ENCODE measurements around the gene KREMEN1.
A peak's percentile ranks its signal among the peaks of the same experiment; 100 is the strongest.
"Not testable (repeated sequence)": the region's sequence is repeated elsewhere in the genome, so short reads cannot be mapped to it uniquely, and the experiment has no call there.

KREMEN1 gene, protein sequence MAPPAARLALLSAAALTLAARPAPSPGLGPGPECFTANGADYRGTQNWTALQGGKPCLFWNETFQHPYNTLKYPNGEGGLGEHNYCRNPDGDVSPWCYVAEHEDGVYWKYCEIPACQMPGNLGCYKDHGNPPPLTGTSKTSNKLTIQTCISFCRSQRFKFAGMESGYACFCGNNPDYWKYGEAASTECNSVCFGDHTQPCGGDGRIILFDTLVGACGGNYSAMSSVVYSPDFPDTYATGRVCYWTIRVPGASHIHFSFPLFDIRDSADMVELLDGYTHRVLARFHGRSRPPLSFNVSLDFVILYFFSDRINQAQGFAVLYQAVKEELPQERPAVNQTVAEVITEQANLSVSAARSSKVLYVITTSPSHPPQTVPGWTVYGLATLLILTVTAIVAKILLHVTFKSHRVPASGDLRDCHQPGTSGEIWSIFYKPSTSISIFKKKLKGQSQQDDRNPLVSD

GRCh38 chr22:29072979-29073617, at the start of gene KREMEN1:
TSS of gene KREMEN1 (plus strand) at chr22:29073035. CDS start at chr22:29073131, 96 bp downstream.
- no peak for DNase-seq

DNA sequence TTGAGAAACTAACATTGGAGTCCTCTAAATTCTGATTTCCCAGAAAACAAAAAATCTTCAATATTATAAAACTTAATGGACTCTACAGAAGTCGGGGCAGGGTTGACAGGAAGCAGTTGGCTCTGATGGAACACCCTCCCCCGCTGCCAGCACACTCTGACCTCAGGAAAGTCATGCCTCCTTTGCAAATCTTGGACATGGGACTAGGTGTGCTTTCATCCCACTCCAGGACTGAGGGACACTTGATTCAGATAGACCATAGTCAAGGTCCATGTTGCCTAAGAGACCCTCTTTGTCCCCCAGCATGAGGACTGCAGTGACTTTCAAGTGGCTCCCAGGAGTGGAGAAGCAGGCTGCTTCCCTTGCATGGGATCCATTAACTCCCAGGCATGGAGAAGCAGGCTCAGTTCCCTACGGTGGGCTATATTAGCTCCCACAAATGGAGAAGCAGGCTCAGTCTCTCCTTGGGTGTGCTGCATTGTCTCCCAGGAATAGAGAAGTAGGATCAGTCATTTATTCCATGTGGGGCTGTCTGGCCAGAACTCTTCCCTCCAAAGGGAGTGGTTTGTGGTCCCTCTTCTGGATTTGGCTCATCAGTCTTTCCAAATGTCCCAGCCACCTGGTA, 49.6 kb upstream of the KREMEN1 start:
- no peak for DNase-seq

GRCh38 chr22:29026579-29026978, 46.3 kb upstream of the KREMEN1 start:
- no peak for DNase-seq

DNA sequence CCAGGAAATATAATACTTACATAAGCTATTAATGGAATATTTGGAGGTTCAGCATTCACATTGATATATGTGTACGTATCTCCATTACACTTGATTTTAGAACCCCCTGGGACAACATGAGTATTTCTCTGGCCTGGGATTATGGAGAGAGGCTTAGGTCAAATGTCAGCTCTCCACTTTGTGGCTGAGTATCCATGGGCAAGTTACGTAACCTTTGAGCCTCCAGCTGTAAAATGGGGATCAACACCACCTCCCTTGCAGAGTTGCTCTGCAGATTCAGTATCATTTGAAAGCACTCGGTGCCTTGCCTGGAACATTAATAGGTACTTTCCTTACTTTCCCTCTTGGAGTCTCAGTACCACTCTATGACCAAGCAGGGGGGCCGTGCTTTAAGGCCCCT, 44.4 kb upstream of the KREMEN1 start:
- no peak for DNase-seq

DNA sequence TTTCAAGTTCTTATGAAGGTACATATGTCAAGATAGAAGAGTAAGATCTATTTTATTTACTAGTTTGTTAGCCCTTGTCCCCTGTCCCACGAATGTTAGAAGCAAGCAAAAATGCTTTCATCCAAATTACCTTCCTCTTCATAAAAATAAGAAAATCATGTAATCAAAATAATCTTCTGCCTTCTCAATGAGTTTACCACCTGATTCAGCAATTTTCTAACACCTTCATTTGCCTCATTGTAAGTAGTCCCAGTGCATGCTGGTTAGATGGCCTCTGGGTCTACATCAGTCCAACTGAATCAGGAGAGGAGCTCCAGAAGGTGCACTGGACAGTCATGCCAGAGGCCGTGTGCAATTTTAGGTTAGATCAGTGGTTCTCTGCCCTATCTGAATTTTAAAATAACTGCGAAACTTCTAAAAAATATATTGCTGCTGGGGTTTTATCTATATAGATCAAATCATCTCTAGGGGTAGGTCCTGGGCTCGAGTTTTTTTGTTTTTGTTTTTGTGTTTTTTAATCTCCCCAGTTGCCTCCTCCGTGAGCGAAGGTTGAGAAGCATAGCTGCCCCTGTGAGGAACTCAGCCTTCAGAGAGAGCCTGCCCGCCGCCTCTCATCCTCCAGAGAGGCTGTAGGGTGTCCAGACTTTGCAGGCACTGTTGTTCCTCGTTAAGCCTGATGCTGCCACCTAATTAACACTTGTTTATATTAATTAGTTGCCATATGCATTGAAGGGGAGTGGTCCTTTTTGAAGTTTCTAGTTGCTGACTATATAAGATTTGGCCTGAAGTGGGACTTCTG, 43.4 kb upstream of the KREMEN1 start:
- no peak for DNase-seq

DNA sequence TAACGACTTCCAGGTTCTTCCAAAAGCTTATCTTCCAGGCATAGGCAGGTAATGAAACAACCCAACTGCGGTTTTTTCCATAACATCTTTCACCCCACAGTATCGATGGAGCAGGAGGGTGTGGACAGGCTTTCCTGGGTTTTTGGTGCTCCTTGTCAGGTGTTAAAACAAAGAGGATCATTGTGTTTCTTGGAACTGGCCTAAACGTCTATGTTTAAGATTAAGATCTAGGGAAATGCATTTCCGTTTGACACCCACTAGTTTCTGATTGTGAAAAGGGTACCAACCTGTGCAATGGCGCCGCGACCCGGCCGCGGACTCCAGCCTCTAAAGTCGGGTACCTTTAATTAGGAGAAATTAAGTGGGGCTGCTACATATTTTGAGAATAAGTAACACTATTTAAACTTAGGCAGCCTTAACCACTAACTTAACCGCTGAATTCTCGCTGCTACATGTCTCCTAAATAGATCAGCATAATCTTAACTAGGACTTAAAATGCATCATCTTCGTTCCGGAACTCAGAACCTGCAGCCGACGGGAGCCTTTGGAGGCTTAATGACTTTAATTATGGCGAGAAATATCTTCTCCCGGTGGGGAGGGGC, 42.7 kb upstream of the KREMEN1 start:
- no peak for DNase-seq

DNA sequence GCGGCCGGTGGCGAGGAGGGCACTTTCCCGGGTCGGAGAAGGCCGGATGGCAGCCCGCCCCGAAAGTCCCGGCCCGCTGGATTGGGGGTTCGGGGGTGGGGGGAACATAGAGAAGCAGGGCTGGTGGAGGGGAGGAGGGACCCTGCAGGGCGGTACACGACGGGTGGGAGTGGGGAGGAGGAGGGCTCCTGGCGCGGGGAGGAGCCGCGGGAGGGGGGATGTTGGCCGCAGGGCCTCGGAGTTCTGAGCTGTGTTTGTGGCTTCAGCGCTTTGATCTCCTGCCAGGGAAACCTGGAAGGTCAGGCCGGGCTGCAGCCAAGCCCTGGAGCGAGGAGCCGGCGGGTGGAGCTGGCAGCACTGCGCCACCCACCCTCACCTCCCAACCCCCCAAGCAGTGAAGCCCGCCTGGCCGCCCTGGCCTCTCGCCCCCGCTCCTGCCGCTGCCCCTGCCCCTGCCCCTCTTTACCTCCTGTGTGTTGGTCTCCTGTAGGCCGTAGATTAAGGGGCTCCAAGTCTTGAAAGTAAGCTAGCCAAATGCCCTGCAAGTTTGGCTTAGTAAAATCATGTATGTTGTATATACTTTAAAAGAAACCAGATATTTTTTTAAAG, 42.1 kb upstream of the KREMEN1 start:
- peak in 1 of 2 donors; percentile 4 for DNase-seq

DNA sequence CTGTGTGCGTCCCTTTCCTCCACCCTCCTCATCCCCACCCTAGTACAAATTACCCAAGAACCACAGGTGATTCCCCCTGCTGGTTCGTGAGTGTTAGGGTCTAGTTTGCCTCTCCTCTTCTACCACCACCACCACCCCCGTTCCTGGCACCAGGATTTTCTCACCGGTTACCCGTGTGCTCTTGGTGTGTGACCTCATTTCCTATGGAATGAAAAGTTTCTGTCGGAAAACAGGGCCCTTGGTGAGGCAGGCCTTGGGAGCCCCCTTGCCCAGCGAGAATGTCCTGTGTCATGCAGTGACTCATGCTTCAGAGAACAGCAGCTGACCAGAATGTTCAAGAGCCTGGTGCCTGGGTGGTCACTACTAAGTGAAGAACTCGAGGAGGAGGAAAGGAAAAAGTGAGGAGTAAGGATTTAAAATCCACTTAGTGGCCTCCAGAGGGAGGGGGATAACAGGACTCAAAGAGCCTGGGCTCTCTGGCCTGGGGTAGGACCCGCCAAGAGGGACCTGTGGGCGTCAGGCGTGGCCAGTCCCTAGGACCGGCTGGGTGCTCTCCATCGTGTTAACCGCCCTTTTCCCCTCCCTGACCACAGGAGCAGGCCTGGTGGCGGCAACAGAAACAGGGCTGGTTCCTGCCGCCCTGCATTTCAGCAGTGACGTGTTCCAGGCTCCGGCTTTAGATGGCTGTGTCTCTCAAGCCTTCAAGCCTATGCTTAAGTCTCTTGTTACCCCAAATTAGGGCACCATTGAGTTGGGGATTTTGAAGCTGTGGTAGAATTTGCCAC, 41.4 kb upstream of the KREMEN1 start:
- DNase-seq, result no peak

DNA sequence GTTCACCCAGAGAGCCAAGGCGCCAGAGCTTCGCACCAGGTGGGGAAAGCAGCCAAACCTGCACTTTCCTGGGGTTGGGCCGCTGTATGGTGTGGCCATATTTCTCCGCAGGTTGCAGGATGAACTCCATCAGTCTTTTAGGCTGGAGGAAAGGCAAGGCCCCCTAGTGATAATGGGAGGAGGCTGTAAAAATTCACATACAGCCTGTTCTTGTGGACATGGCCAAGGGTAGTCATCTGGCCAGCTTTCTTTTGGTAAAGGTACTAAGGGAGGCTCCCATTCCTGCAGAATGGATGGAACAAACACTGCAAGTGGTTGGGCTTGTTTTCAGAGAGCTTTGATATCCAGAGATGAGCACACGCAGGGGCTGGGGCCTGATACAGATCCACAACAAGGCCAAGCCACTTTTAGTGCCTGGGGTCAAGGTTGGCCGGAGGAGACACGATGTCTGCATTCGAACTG, 40.8 kb upstream of the KREMEN1 start:
- DNase-seq, result no peak

DNA sequence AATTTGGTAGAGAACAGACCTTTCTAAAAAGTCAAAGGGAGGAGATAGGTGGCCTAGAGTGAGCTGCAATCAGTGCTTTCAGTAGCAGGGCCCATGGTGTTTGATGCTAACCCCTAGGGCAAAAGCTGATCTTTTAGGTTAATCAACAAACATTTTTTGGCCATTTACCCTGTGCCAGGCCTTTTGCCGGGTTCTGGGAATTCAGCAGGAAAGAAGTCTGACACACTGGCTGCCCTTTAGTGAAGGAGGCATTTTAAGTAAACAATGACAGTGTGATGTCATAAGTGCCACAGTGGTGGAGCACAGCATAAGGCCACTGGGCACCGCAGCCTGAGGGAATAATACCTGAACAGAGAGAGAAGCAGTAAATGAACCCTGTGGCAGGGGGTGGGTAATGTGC, 40.3 kb upstream of the KREMEN1 start:
- DNase-seq, result no peak

DNA sequence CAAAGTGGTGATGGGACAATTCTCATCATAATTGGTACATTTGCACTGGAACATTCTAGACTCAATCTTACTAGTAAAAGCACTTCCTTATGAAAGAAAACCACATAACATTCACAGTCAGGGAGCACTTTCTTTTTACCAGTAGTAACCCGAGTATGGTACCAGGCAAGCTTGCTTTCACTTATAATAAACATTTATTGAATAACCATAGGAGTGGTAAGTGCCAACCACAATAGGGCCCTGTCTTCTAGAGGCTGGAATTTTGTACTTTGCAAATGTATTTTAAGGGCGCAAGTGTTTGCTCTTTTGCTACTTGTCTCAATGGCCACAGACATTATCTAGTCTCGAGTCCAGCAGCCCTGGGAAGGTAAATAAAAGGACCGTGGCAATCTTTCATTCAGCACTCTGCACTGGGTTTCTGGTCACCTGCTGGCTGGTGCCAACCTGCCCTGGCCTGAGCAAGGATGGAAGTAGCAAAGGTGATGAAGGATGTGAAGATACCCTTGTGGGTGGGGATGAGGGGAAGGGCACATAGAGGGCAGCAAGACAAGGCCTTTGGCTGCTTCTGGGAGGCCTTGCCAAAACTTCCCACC, 35.4 kb upstream of the KREMEN1 start:
- no peak for DNase-seq

GRCh38 chr22:29039148-29039547, 33.7 kb upstream of the KREMEN1 start:
- no peak for DNase-seq

DNA sequence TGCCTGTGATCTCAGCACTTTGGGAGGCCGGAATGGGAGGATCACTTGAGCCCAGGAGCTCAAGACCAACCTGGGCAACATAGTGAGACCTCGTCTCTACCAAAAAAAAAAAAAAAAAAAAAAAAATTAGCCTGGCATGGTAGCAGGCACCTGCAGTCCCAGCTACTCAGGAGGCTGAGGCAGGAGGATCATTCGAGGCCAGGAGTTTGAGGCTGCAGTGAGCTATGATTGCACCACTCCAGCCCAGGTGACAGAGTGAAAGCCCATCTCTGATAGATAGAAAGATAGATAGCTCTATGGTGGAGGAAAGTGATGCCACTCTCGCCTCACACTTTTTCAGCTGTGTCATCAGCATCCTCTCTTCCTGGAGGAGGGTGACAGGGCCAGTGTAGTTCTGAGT, 33.2 kb upstream of the KREMEN1 start:
- DNase-seq, result not testable (repeated sequence)

DNA sequence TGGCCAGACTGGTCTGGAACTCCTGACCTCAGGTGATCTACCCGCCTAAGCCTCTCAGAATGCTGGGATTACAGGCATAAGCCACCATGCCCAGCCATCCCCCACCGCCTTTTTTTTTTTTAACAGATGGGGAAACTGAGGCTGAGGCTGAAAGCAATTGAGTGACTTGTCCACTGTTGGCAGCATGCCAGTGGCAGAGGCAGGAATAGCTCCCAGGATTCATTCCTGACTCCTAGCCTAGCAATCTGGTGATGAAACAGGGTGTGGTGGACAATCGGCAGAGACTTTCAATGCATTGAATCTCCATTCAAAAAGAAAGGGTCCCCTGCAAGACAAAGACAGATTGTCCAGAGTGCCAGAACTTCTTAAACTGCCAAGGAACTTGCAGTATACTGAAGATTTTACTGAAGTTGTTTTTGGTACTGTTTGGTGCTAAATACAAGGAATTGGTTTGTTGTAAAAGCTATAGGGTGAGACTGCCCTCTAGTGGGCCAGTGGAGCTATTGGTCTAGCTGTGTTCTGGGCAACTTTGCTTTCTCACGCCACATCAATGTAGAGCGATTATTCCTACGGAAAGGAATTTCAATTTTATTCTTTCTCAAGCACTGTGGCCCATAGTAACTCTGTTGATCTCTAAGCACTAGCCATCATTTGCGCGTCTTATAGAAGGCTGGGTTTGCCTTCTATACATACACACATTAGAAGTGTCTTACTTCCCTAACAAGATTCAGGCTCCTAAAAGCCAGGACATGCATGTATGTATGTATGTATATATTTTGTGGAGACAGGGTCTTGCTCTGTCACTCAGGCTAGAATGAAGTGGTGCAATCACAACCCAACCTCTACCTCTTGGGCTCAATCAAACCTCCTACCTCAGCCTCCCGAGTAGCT, 32.2 kb upstream of the KREMEN1 start:
- peak; percentile 63 to 77 for DNase-seq

DNA sequence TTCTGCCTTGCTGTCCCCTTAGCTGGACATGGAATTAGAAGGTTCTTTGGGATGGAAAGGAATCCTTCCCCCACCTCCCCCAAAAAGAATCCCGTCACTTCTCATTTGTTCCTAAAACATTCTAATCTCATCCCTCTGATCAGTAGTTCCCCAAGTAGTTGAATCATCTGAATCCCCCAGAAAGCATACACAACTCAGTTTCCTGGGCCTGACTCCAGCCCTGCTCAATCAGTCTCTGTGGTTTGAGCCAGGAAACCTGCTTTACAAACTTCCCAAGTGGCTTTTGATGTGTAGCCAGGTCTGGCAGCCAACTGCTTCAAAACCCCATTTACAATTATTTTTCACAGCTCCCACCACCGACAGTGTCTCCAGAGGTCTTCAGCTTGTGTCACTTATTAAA, 31.4 kb upstream of the KREMEN1 start:
- DNase-seq, result no peak

DNA sequence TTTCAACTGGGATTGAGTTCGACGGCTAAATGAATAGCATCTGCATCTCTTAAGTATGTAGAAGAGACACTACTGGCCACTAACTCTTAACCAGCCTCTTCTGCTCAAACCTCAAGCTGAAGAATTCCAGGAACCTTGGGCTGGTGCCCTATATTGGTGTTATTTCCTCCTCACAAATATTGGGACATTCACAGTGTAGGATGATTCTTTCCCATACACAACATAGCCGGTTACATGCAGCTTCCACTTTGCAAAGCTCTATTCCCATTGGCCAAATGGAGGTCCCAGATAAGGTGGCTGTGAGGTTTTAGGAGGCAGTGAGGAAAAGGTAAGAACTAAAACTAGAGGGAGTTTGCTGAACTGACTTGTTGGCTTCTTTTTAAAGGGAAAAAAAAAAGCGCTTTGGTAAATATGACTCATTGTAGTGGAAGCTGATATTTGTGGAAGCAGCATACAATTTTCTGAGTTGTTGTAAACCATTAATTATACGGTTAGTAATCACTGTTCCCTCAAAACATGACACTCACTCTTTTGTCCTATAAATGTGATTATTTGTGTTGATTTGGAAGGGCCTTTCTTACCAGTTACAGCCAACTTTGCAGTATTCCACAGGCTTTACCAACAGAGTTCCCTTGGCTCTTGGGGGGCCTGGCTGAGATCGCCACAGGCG, 28.8 kb upstream of the KREMEN1 start:
- DNase-seq, result no peak

- DNase-seq, result no peak
These were observed 28.1 kb upstream of the KREMEN1 start for GRCh38 chr22:29044657-29045176.

DNA sequence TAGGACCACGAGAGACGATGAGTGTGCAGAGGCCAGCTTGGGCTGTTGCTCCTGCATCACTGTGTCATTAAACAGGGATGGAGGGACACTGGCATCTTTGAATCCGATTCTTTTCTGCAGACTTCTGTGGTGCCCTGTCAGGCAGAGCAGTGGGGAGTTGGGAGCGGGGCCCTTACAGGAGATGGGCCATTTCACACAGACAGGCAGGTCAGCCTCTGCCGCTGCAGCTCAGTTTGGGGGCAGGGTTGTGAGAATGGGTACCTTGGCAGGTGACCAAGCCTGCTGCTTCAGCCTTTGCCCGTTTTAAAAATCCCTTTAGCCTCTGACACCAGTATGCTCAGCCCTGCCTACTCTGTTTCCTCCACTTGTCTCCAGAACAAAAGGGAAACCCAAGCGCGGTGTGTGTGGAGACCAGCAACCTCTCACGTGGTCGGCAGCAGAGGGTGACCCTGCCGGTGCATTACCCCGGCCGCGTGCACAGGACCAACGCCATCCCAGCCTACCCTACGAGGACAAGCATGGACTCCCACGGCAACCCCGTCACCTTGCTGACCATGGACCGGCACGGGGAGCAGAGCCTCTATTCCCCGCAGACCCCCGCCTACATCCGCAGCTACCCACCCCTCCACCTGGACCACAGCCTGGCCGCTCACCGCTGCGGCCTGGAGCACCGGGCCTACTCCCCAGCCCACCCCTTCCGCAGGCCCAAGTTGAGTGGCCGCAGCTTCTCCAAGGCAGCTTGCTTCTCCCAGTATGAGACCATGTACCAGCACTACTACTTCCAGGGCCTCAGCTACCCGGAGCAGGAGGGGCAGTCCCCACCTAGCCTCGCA, 23.8 kb upstream of the KREMEN1 start:
- no peak for DNase-seq

Measured in CD4-positive, alpha-beta T cell treated with Interferon alpha-2 for 1 hour (primary cell).